Body of pancreas (tissue), 4 donors: ENCODE results near the gene AHCYL1. TPM values are rescaled to one million over a fixed set of nuclear protein-coding genes. Genes with fewer than 3 reads are reported as not detected.
A peak's percentile ranks its signal among the peaks of the same experiment; 100 is the strongest.

Experiments
- ATAC-seq: fragments of 150-250 bp; one replicate; pipeline ENCODE4 v1.9.1; 2016
- DNase-seq, 4 donors: peaks; one replicate each; pipeline ENCODE4 v3.0.0-alpha.2; 2019
- H3K27ac ChIP-seq, 4 donors: fragments of 200-600 bp; sonication (generic); 1 replicate in 3 of 4; 2 replicates in 1 of 4; pipeline versions ENCODE4 v1.5.1 to v1.6.1; 2016 to 2019; ENCODE audit warnings: mild to moderate bottlenecking in 1 of 4, mixed read lengths in 1 of 4, moderate library complexity in 1 of 4
- H3K27me3 ChIP-seq, 2 donors: fragments of 200-600 bp; sonication (generic); one replicate each; pipeline ENCODE4 v1.6.0; 2016; ENCODE audit warnings: mild to moderate bottlenecking in 1 of 2
- H3K36me3 ChIP-seq, 2 donors: fragments of 200-600 bp; sonication (generic); replicated peaks in 1 of 2; 2 replicates each; pipeline ENCODE4 v1.5.1; 2016; ENCODE audit warnings: low read depth in 2 of 2; ENCODE audit not compliant: insufficient read depth in 1 of 2
- H3K4me1 ChIP-seq: fragments of 200-600 bp; sonication (generic); one replicate; pipeline ENCODE4 v1.6.0; 2016
- H3K4me3 ChIP-seq, 2 donors: fragments of 200-600 bp; sonication (generic); 1 replicate in 1 of 2; 2 replicates in 1 of 2; pipeline ENCODE4 v1.5.1; 2016 to 2019
- H3K9me3 ChIP-seq, 3 donors: fragments of 200-600 bp; sonication (generic); 1 replicate in 2 of 3; 2 replicates in 1 of 3; pipeline ENCODE4 v1.5.1; 2016
- POLR2A ChIP-seq, 3 donors: fragments of 450-650 bp; IDR thresholded peaks; one replicate each; pipeline ENCODE4 v1.6.1; 2016; ENCODE audit warnings: antibody characterized with exemption in 3 of 3, mild to moderate bottlenecking in 2 of 3
- WGBS, 2 donors: methylation state at CpG; one replicate each; pipeline ENCODE4 v1.1.5; 2017; 5-methylcytosine and 5-hydroxymethylcytosine counted together
- intact Hi-C: fragments of 100-400 bp; cut with DNase I; formaldehyde crosslinking; loops from one replicate; pipeline ENCODE4 v1.15.1; 2023
- total RNA-seq, 2 donors: library from RNA; depleted of rRNA; stranded (reverse); fragments of >200 nt; gene quantifications; one replicate each; pipeline ENCODE4 v1.1.0, GENCODE V29; 2016
- TF ChIP-seq, protein P1 (sequence below), 7 experiments: fragments of 450-650 bp in 4 of 7; fragments of 200-600 bp in 3 of 7; sonication (generic) in 3 of 7; IDR thresholded peaks; one replicate each; pipeline ENCODE4 v1.5.1; 2016 to 2019; ENCODE audit warnings: antibody characterized with exemption in 7 of 7

The AHCYL1 gene
- total RNA-seq, 2 donors from 2014 or later: 38.4 to 61.6 TPM

DNA sequence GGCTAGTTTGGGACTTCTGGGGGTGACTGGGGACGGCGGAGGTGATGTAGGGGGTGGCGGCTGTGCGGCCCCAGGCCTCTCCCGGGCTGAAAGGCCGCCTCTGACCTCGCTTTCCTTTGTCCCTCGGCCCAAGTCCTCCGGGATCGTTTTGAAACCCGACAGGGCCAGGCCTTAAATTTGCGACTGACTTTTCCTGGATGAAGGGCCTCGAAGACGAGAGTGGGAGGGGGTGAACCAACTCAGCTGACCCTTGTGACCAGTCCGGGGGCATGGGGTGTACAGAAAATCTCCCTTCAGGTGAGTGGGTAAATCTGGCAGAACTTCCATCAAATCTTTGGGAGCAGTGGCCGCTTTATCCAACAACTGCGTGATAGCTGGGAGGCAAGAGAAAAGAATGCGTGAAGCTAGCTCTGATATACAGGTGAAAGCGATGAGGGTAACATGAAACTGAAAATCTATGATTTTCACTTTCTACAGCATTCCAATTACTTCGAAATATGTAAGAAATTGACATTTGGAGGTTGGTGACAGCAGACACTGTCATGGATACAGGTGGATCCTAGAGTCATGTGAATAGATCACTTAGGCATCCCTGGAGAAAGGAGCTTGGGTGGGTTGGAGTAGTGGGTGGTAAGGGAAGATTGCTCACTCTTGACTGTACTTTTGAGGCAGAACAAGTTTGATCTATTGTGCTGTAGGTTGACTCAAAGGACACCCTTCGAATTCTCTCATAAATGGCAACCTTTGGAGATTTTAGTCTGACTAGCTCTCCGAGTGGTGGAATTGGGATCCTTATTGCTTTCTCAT is 885 bp downstream of the AHCYL1 start:
- 3 to 9% methylated on average over 11 to 22 of the region's 22 CpGs for WGBS, 2 donors
- Histone ChIP-seq H3K36me3 (no peaks in the 10 kb centered on the region), H3K27me3 (no peaks in the 10 kb centered on the region), H3K4me3 (peak overlapping the region; percentile 39 to 46), H3K9me3 (no peaks in the 10 kb centered on the region), H3K27ac (peak overlapping the region; percentile 95 to 98 (median 96)), H3K4me1 (peaks cover 53% of the 10 kb centered on the region)
- TF ChIP-seq, protein P1, sequence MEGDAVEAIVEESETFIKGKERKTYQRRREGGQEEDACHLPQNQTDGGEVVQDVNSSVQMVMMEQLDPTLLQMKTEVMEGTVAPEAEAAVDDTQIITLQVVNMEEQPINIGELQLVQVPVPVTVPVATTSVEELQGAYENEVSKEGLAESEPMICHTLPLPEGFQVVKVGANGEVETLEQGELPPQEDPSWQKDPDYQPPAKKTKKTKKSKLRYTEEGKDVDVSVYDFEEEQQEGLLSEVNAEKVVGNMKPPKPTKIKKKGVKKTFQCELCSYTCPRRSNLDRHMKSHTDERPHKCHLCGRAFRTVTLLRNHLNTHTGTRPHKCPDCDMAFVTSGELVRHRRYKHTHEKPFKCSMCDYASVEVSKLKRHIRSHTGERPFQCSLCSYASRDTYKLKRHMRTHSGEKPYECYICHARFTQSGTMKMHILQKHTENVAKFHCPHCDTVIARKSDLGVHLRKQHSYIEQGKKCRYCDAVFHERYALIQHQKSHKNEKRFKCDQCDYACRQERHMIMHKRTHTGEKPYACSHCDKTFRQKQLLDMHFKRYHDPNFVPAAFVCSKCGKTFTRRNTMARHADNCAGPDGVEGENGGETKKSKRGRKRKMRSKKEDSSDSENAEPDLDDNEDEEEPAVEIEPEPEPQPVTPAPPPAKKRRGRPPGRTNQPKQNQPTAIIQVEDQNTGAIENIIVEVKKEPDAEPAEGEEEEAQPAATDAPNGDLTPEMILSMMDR (IDR thresholded peaks at IDR 0.05): no peak
- no peak for TF ChIP-seq POLR2A (IDR thresholded peaks at IDR 0.05)
- DNase-seq (no peak), ATAC-seq (no peak)
- intact Hi-C loops: loop anchor here (10.0 kb wide), 1 partner anchor 351 kb away; no protein-coding TSS in a partner anchor

DNA sequence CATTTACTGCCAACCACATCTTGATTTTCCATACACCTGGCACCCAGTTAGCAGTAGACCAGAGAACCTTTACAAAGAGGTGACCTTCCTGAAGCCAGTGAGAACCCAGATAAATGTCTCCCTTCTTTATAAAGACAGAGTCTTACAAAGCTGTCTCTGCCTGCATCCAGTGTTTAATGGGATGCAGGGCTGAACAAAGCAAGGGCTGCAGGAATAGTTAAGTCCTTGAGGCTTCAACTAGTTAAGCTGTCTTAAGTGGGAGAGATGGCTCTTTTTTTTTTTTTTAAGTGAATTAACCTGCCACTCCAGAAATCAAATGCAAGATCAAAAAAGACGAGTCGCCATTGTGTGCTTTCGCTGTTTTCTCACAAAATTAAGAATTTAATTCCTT is 1.5 kb downstream of the AHCYL1 start:
- DNase-seq (no peak), ATAC-seq (no peak)
- Histone ChIP-seq H3K4me1 (peaks cover 56% of the 10 kb centered on the region), H3K27ac (peak overlapping the region in 3 of 4 donors; percentile 95 to 98 (median 97)), H3K9me3 (no peaks in the 10 kb centered on the region), H3K36me3 (no peaks in the 10 kb centered on the region), H3K27me3 (no peaks in the 10 kb centered on the region), H3K4me3 (peak overlapping the region in 1 of 2 donors; percentile 39)
- intact Hi-C loops: loop anchor here (10.0 kb wide), 1 partner anchor 351 kb away; no protein-coding TSS in a partner anchor
- 63 to 64% methylated on average over 3 of the region's 3 CpGs for WGBS, 2 donors
- TF ChIP-seq, protein P1 (IDR thresholded peaks at IDR 0.05): no peak
- TF ChIP-seq POLR2A (IDR thresholded peaks at IDR 0.05): no peak

DNA sequence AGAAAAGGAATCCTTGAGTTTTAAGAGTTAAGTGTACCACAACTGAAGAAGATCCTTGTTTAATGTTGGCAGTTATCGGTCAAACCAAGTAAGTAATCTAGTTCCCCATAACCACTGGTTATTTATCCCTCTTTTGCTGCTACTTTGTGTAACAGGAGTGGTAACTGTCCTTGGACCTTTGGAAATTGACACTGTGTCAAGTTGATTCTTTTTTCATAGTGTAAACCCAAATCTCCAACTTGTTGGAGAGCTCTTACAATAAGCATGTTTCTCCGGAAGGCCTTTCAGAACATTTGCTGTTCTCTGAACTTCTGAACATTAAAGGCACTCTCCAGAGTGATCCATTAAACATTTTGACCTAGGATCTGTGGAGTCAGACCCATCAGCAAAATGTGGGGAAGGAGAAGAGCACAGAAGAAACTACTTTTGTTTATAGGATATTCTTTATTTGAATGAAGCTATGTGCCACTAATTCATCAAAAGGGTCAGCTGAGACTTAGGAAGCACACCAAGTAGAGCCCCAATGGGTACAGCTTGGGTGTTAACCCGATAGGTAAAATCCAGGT is 3.9 kb downstream of the AHCYL1 start:
- TF ChIP-seq, protein P1 (IDR thresholded peaks at IDR 0.05): no peak
- TF ChIP-seq POLR2A (IDR thresholded peaks at IDR 0.05): no peak
- ATAC-seq: no peak
- Histone ChIP-seq H3K27ac (peak overlapping the region in 2 of 4 donors; percentile 29 to 60), H3K4me1 (peaks cover 64% of the 10 kb centered on the region), H3K36me3 (no peaks in the 10 kb centered on the region), H3K4me3 (no peak overlapping the region), H3K27me3 (no peaks in the 10 kb centered on the region), H3K9me3 (no peaks in the 10 kb centered on the region)
- no peak for DNase-seq
- 69 to 76% methylated on average over 3 of the region's 3 CpGs for WGBS, 2 donors
- intact Hi-C loops: loop anchor here (10.0 kb wide), 1 partner anchor 354 kb away; no protein-coding TSS in a partner anchor

DNA sequence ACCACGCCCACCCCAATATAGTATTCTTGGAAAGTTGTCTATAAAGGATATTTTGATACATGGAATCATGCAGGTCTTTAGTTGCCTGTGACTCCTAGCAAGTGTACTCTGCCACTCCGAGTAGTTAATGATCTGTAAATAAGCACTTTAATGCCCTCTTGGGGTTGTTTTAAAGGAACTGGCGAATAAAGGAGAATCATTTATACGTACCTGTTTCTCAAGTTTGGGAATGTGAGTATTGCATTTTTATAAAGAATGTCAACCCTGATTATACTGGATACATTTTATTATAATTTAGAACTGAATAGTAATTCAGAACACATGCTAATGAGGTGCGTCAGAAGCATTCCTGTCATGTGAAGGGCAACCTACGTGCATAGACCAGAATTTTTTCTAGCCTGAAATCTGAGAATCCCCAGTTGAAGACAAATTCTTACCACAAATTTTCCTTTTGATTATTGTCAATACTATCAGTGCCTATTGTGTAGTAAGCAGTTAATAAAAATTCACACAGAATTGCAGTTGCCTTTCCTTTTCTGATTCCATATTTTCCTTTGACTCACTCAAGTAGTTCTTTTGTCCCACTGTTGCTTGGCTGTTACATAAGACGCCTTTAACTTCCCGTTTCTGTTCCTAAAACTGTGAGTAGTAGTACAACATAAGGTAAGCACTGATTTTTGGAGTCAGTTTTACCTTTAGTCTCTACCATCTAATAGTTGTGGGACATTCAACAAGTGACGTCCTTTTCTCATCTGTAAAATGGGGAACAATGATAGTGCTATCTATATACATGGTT is 5.1 kb downstream of the AHCYL1 start:
- TF ChIP-seq, protein P1 (IDR thresholded peaks at IDR 0.05): no peak
- no peak for TF ChIP-seq POLR2A (IDR thresholded peaks at IDR 0.05)
- DNase-seq (no peak), ATAC-seq (no peak)
- H3K36me3 ChIP-seq: no peaks in the 10 kb centered on the region
- H3K4me3 ChIP-seq: no peak overlapping the region
- no peaks in the 10 kb centered on the region for H3K9me3 ChIP-seq
- peak overlapping the region; percentile 4 to 60 (median 40) for H3K27ac ChIP-seq
- H3K4me1 ChIP-seq: peaks cover 71% of the 10 kb centered on the region
- intact Hi-C loops: loop anchor here (10.0 kb wide), 1 partner anchor 355 kb away; no protein-coding TSS in a partner anchor
- 58 to 61% methylated on average over 9 of the region's 9 CpGs for WGBS, 2 donors
- H3K27me3 ChIP-seq: no peaks in the 10 kb centered on the region
